T-cell (primary cell): ENCODE results near the gene TNFSF4. TPM values are rescaled to one million over a fixed set of nuclear protein-coding genes. Genes with fewer than 3 reads are reported as not detected.

Experiments
- ATAC-seq, 4 experiments: fragments of 200-7000 bp in 3 of 4; fragments of 150-1000 bp in 1 of 4; cut with Tn5 transposase; replicated peaks in 1 of 4; 1 replicate in 3 of 4; 2 replicates in 1 of 4; pipeline ENCODE4 v1.10.0; 2021; ENCODE audit warnings: moderate library complexity in 3 of 4, mild to moderate bottlenecking in 2 of 4, moderate number of reproducible peaks in 1 of 4
- CTCF ChIA-PET, 2 donors: fragments of 300-600 bp; sonication (Branson Sonifier 250); formaldehyde crosslinking; loops; one replicate each; lab custom pipeline; 2022; ENCODE audit warnings: antibody characterized with exemption in 2 of 2; lab: Charles Lee
- POLR2A ChIA-PET, 2 donors: fragments of 300-600 bp; sonication (Branson Sonifier 250); formaldehyde crosslinking; loops; one replicate each; lab custom pipeline; 2022; ENCODE audit warnings: antibody characterized with exemption in 2 of 2; lab: Charles Lee
- DNase-seq, 35 experiments: peaks; one replicate each; pipeline versions ENCODE4 v3.0.0 to v3.0.0-alpha.2; 2013 to 2023
- H3K27ac ChIP-seq: one replicate; pipeline ENCODE4 v1.5.1; 2013; ENCODE audit warnings: low read length
- H3K27me3 ChIP-seq, 2 experiments: replicated peaks in 1 of 2; 1 replicate in 1 of 2; 2 replicates in 1 of 2; pipeline versions ENCODE4 v1.6.1 to v1.7.0; 2013; ENCODE audit warnings: low read length in 1 of 2, mixed read lengths in 1 of 2; ENCODE audit not compliant: control insufficient read depth in 2 of 2, insufficient read depth in 2 of 2; ENCODE audit errors: extremely low read depth in 1 of 2
- H3K36me3 ChIP-seq, 2 donors: 1 replicate in 1 of 2; 2 replicates in 1 of 2; pipeline versions ENCODE4 v1.6.1 to v1.7.0; 2013; ENCODE audit warnings: low read length in 1 of 2; ENCODE audit not compliant: control insufficient read depth in 2 of 2, insufficient read depth in 1 of 2; ENCODE audit errors: extremely low read depth in 1 of 2
- H3K4me1 ChIP-seq, 2 experiments: 1 replicate in 1 of 2; 2 replicates in 1 of 2; pipeline versions ENCODE4 v1.6.1 to v1.7.0; 2013; ENCODE audit warnings: low read length in 2 of 2, mixed read lengths in 1 of 2; ENCODE audit not compliant: insufficient read depth in 2 of 2, control insufficient read depth in 1 of 2; ENCODE audit errors: extremely low read depth in 1 of 2
- H3K4me3 ChIP-seq, 2 donors: 1 replicate in 1 of 2; 2 replicates in 1 of 2; pipeline versions ENCODE4 v1.5.1 to v1.7.0; 2013; ENCODE audit warnings: mild to moderate bottlenecking in 2 of 2, low read length in 1 of 2, moderate library complexity in 1 of 2; ENCODE audit not compliant: control insufficient read depth in 1 of 2; ENCODE audit errors: extremely low read depth in 1 of 2
- H3K9me3 ChIP-seq: 2 replicates; pipeline ENCODE4 v1.7.0; 2013
- H3K27ac Mint-ChIP-seq, 2 donors: one replicate each; pipeline ENCODE4 v1.8.0; 2020 to 2021; ENCODE audit warnings: mild to moderate bottlenecking in 2 of 2, mixed read lengths in 2 of 2
- H3K27me3 Mint-ChIP-seq, 2 donors: one replicate each; pipeline ENCODE4 v1.8.0; 2021 to 2022; ENCODE audit warnings: mixed read lengths in 2 of 2
- H3K36me3 Mint-ChIP-seq: one replicate; pipeline ENCODE4 v1.8.0; 2021; ENCODE audit warnings: mixed read lengths
- H3K4me1 Mint-ChIP-seq, 3 donors: one replicate each; pipeline ENCODE4 v1.8.0; 2020 to 2022; ENCODE audit warnings: mixed read lengths in 3 of 3, mild to moderate bottlenecking in 1 of 3
- H3K4me3 Mint-ChIP-seq, 3 donors: one replicate each; pipeline ENCODE4 v1.8.0; 2020 to 2022; ENCODE audit warnings: mild to moderate bottlenecking in 3 of 3, mixed read lengths in 3 of 3, moderate library complexity in 3 of 3
- H3K9me3 Mint-ChIP-seq, 3 donors: one replicate each; pipeline ENCODE4 v1.8.0; 2020 to 2022; ENCODE audit warnings: mixed read lengths in 3 of 3
- WGBS: methylation state at CpG from one replicate; pipeline ENCODE4 v1.1.5; 2013; ENCODE audit warnings: missing lambda C conversion rate; ENCODE audit not compliant: insufficient coverage; 5-methylcytosine and 5-hydroxymethylcytosine counted together
- total RNA-seq, 35 experiments: library from RNA in 6 of 35; stranded (reverse) in 6 of 35; fragments of 120-200 nt in 1 of 35; gene quantifications; one replicate each; pipeline versions ENCODE4 v1.2.1 to v1.2.4 and lab custom pipeline; 2013 to 2026

Gene TNFSF4
- total RNA-seq, 5 donors from 2014 or later (not counting 1 experiment from before 2014, with no cell fraction given): 1.2 to 3.8 (median 2.5) TPM

GRCh38 chr1:173175514-173176145 is 31.5 kb downstream of the TNFSF4 start:
- H3K27me3 ChIP-seq: peaks cover 0 to 6% of the 10 kb centered on the region in 2 experiments
- Mint-ChIP-seq H3K4me1 (peaks cover 0 to 7% (median 3%) of the 10 kb centered on the region in 3 donors), H3K27me3 (no peaks in the 10 kb centered on the region), H3K9me3 (peaks cover 18 to 48% (median 23%) of the 10 kb centered on the region in 3 donors), H3K36me3 (peaks cover 17% of the 10 kb centered on the region), H3K4me3 (no peak overlapping the region), H3K27ac (no peak overlapping the region)
- POLR2A ChIA-PET: no interaction called here
- no peak for DNase-seq
- CTCF ChIA-PET: no interaction called here
- WGBS: no CpG with 5 or more reads among the region's 2 CpGs
- no peak for ATAC-seq
- H3K36me3 ChIP-seq: no peaks in the 10 kb centered on the region
- no peak overlapping the region for H3K27ac ChIP-seq
- no peak overlapping the region for H3K4me3 ChIP-seq
- H3K9me3 ChIP-seq: no peaks in the 10 kb centered on the region
- H3K4me1 ChIP-seq: no peaks in the 10 kb centered on the region

- no peaks in the 10 kb centered on the region for H3K36me3 ChIP-seq
- H3K9me3 Mint-ChIP-seq: peaks cover 18 to 43% (median 25%) of the 10 kb centered on the region in 3 donors
- peaks cover 0 to 7% (median 3%) of the 10 kb centered on the region in 3 donors for H3K4me1 Mint-ChIP-seq
Observed at GRCh38 chr1:173173388-173173787, 33.7 kb downstream of the TNFSF4 start.

GRCh38 chr1:173171152-173171551 is 36.0 kb downstream of the TNFSF4 start:
- Histone ChIP-seq H3K4me3 (no peak overlapping the region), H3K27ac (no peak overlapping the region), H3K36me3 (no peaks in the 10 kb centered on the region), H3K9me3 (no peaks in the 10 kb centered on the region), H3K4me1 (no peaks in the 10 kb centered on the region), H3K27me3 (peaks cover 0 to 6% of the 10 kb centered on the region in 2 experiments)
- H3K36me3 Mint-ChIP-seq: peaks cover 16% of the 10 kb centered on the region
- H3K27me3 Mint-ChIP-seq: no peaks in the 10 kb centered on the region
- no peak overlapping the region for H3K27ac Mint-ChIP-seq
- H3K9me3 Mint-ChIP-seq: peaks cover 13 to 40% (median 23%) of the 10 kb centered on the region in 3 donors
- CTCF ChIA-PET: no interaction called here
- 80% methylated on average over 1 of the region's 2 CpGs for WGBS
- POLR2A ChIA-PET: interaction anchor here in 1 of 2 donors (0.6 kb wide), 1 partner anchor 271 kb away, joined by 5 read pairs; no protein-coding TSS in a partner anchor
- no peak overlapping the region for H3K4me3 Mint-ChIP-seq
- DNase-seq: no peak
- ATAC-seq: no peak
- H3K4me1 Mint-ChIP-seq: peaks cover 0 to 7% (median 3%) of the 10 kb centered on the region in 3 donors

More at GRCh38 chr1:173173388-173173787, 33.7 kb downstream of the TNFSF4 start:
- H3K9me3 ChIP-seq: no peaks in the 10 kb centered on the region
- no peaks in the 10 kb centered on the region for H3K4me1 ChIP-seq
- H3K27me3 Mint-ChIP-seq: no peaks in the 10 kb centered on the region
- peaks cover 16% of the 10 kb centered on the region for H3K36me3 Mint-ChIP-seq
- H3K27me3 ChIP-seq: peaks cover 0 to 6% of the 10 kb centered on the region in 2 experiments
- ATAC-seq: no peak
- DNase-seq: no peak
- H3K4me3 Mint-ChIP-seq: no peak overlapping the region
- H3K4me3 ChIP-seq: no peak overlapping the region
- ChIA-PET CTCF (no interaction called here), POLR2A (no interaction called here)
- 87% methylated on average over 3 of the region's 4 CpGs for WGBS
- H3K27ac Mint-ChIP-seq: no peak overlapping the region
- no peak overlapping the region for H3K27ac ChIP-seq

- CTCF ChIA-PET: no interaction called here
- H3K27ac ChIP-seq: no peak overlapping the region
- H3K36me3 Mint-ChIP-seq: peaks cover 8% of the 10 kb centered on the region
- H3K9me3 Mint-ChIP-seq: peaks cover 9 to 22% (median 18%) of the 10 kb centered on the region in 3 donors
- no peak overlapping the region for H3K4me3 Mint-ChIP-seq
- H3K4me1 ChIP-seq: no peaks in the 10 kb centered on the region
- no peaks in the 10 kb centered on the region for H3K27me3 Mint-ChIP-seq
- no peaks in the 10 kb centered on the region for H3K36me3 ChIP-seq
- H3K27ac Mint-ChIP-seq: no peak overlapping the region
- no peak overlapping the region for H3K4me3 ChIP-seq
- no peaks in the 10 kb centered on the region for H3K4me1 Mint-ChIP-seq
- ATAC-seq (no peak), DNase-seq (no peak)
- POLR2A ChIA-PET: no interaction called here
- peaks cover 0 to 6% of the 10 kb centered on the region in 2 experiments for H3K27me3 ChIP-seq
- H3K9me3 ChIP-seq: no peaks in the 10 kb centered on the region
- no CpG with 5 or more reads among the region's 2 CpGs for WGBS
Observed at GRCh38 chr1:173168941-173169340, 38.2 kb downstream of the TNFSF4 start.

GRCh38 chr1:173164686-173165085 is 42.4 kb downstream of the TNFSF4 start:
- Mint-ChIP-seq H3K4me1 (peaks cover 0 to 5% (median 5%) of the 10 kb centered on the region in 3 donors), H3K27ac (no peak overlapping the region), H3K27me3 (no peaks in the 10 kb centered on the region), H3K4me3 (no peak overlapping the region), H3K9me3 (peaks cover 0 to 4% (median 0%) of the 10 kb centered on the region in 3 donors), H3K36me3 (no peaks in the 10 kb centered on the region)
- ChIA-PET POLR2A (no interaction called here), CTCF (no interaction called here)
- no peak overlapping the region for H3K4me3 ChIP-seq
- no peaks in the 10 kb centered on the region for H3K9me3 ChIP-seq
- WGBS: no CpG with 5 or more reads among the region's 7 CpGs
- H3K36me3 ChIP-seq: no peaks in the 10 kb centered on the region
- H3K4me1 ChIP-seq: no peaks in the 10 kb centered on the region
- ATAC-seq (no peak), DNase-seq (no peak)
- H3K27ac ChIP-seq: no peak overlapping the region
- H3K27me3 ChIP-seq: no peaks in the 10 kb centered on the region

- Histone ChIP-seq H3K4me3 (no peak overlapping the region), H3K36me3 (no peaks in the 10 kb centered on the region), H3K27ac (no peak overlapping the region), H3K4me1 (no peaks in the 10 kb centered on the region), H3K27me3 (no peaks in the 10 kb centered on the region), H3K9me3 (no peaks in the 10 kb centered on the region)
- Mint-ChIP-seq H3K27ac (no peak overlapping the region), H3K36me3 (no peaks in the 10 kb centered on the region), H3K27me3 (no peaks in the 10 kb centered on the region), H3K4me3 (no peak overlapping the region), H3K9me3 (peaks cover 0 to under 1% (median 0%) of the 10 kb centered on the region in 3 donors), H3K4me1 (peaks cover 0 to 5% (median 5%) of the 10 kb centered on the region in 3 donors)
- POLR2A ChIA-PET: no interaction called here
- no CpG with 5 or more reads among the region's 1 CpG for WGBS
- CTCF ChIA-PET: no interaction called here
- ATAC-seq (no peak), DNase-seq (no peak)
Observed at GRCh38 chr1:173164178-173164577, 43.0 kb downstream of the TNFSF4 start.
